ENCODE results near the gene DCAF5.

DCAF5 gene

GRCh38 chr14:69107407-69108003 is 45.4 kb downstream of the DCAF5 start:
- H3K79me2 ChIP-seq (ENCODE audit: low read length), result no peaks in the 10 kb centered on the region
- peaks cover 9% of the 10 kb centered on the region for H4K20me1 ChIP-seq (ENCODE audit: insufficient read depth, low read length)
- H3K4me2 ChIP-seq (ENCODE audit: low read length), result no peak overlapping the region
- H3K27me3 ChIP-seq (ENCODE audit: low read depth, low read length), result no peaks in the 10 kb centered on the region
- H3K36me3 ChIP-seq (replicated peaks; ENCODE audit: low read depth, low read length), result peaks cover 7% of the 10 kb centered on the region
- no peak overlapping the region for H3K4me3 ChIP-seq (ENCODE audit: low read length)
- no peaks in the 10 kb centered on the region for H3K9me3 ChIP-seq (ENCODE audit: insufficient read depth, low read length)
- no peak for TF ChIP-seq EZH2phosphoT487 (IDR thresholded peaks at IDR 0.05; ENCODE audit: low read depth)
- TF ChIP-seq, protein P1, sequence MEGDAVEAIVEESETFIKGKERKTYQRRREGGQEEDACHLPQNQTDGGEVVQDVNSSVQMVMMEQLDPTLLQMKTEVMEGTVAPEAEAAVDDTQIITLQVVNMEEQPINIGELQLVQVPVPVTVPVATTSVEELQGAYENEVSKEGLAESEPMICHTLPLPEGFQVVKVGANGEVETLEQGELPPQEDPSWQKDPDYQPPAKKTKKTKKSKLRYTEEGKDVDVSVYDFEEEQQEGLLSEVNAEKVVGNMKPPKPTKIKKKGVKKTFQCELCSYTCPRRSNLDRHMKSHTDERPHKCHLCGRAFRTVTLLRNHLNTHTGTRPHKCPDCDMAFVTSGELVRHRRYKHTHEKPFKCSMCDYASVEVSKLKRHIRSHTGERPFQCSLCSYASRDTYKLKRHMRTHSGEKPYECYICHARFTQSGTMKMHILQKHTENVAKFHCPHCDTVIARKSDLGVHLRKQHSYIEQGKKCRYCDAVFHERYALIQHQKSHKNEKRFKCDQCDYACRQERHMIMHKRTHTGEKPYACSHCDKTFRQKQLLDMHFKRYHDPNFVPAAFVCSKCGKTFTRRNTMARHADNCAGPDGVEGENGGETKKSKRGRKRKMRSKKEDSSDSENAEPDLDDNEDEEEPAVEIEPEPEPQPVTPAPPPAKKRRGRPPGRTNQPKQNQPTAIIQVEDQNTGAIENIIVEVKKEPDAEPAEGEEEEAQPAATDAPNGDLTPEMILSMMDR (IDR thresholded peaks at IDR 0.05; ENCODE audit: low read depth, low read length), result peak; percentile 72
- no peak overlapping the region for H2AFZ ChIP-seq (ENCODE audit: low read depth, low read length)
- H3K4me1 ChIP-seq (ENCODE audit: low read length), result no peaks in the 10 kb centered on the region
- no peak overlapping the region for H3K9ac ChIP-seq (ENCODE audit: low read length)
- no peak overlapping the region for H3K27ac ChIP-seq (ENCODE audit: low read length)

- Histone ChIP-seq H3K4me2 (ENCODE audit: low read length) (no peak overlapping the region), H4K20me1 (ENCODE audit: insufficient read depth, low read length) (peaks cover 9% of the 10 kb centered on the region), H3K4me3 (ENCODE audit: low read length) (no peak overlapping the region), H3K4me1 (ENCODE audit: low read length) (no peaks in the 10 kb centered on the region), H3K9me3 (ENCODE audit: insufficient read depth, low read length) (no peaks in the 10 kb centered on the region), H3K79me2 (ENCODE audit: low read length) (no peaks in the 10 kb centered on the region), H3K36me3 (replicated peaks; ENCODE audit: low read depth, low read length) (peaks cover 7% of the 10 kb centered on the region), H3K27ac (ENCODE audit: low read length) (no peak overlapping the region), H3K9ac (ENCODE audit: low read length) (no peak overlapping the region), H2AFZ (ENCODE audit: low read depth, low read length) (no peak overlapping the region), H3K27me3 (ENCODE audit: low read depth, low read length) (no peaks in the 10 kb centered on the region)
- TF ChIP-seq, protein P1 (IDR thresholded peaks at IDR 0.05; ENCODE audit: low read depth, low read length), result no peak
- TF ChIP-seq EZH2phosphoT487 (IDR thresholded peaks at IDR 0.05; ENCODE audit: low read depth), result no peak
Measured at GRCh38 chr14:69106451-69106850, 46.5 kb downstream of the DCAF5 start.

DNA sequence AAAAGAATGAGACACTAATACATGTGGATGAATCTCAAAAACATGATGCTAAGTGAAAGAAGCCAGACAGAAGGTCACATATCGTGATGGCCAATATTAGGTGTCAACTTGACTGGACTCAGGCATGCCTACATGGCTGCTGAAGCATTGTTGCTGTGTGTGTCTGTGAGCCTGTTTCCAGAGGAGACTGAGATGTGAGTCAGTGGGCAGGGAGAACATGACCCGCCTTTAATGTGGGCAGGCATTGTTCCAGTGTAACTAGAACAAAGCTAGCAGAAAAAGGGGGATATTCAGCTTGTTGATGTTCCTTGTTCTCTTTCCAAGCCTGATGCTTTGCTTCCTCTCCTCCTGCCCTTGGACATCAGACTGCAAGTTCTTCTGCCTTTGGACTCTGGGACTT is 47.6 kb downstream of the DCAF5 start:
- Histone ChIP-seq H3K9ac (ENCODE audit: low read length) (no peak overlapping the region), H2AFZ (ENCODE audit: low read depth, low read length) (no peak overlapping the region), H3K36me3 (replicated peaks; ENCODE audit: low read depth, low read length) (peaks cover 7% of the 10 kb centered on the region), H3K27ac (ENCODE audit: low read length) (no peak overlapping the region), H3K4me2 (ENCODE audit: low read length) (no peak overlapping the region), H3K79me2 (ENCODE audit: low read length) (no peaks in the 10 kb centered on the region), H3K4me3 (ENCODE audit: low read length) (no peak overlapping the region), H4K20me1 (ENCODE audit: insufficient read depth, low read length) (peaks cover 9% of the 10 kb centered on the region), H3K9me3 (ENCODE audit: insufficient read depth, low read length) (no peaks in the 10 kb centered on the region), H3K4me1 (ENCODE audit: low read length) (no peaks in the 10 kb centered on the region), H3K27me3 (ENCODE audit: low read depth, low read length) (no peaks in the 10 kb centered on the region)
- TF ChIP-seq, protein P1 (IDR thresholded peaks at IDR 0.05; ENCODE audit: low read depth, low read length), result no peak
- no peak for TF ChIP-seq EZH2phosphoT487 (IDR thresholded peaks at IDR 0.05; ENCODE audit: low read depth)

DNA sequence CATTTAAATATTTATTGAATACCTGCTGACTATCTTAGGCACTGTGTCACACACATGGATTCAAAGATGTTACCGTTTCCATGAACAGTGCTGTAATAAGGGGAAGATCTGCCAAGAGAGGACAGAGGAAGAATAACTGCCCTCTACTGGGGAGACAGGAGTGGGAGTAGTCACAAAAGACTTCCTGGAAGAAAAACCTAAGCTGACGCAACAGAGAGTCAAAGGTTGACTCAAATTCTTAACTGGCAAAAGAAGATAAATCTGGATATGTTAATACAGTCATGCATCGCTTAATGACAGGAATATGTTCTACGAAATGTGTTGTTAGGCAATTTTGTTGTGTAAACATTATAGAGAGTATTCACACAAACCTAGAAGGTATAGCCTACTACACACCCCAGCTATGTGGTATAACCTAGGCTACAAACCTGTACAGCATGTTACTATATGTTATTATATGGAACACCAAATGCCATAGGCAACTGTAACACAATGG is 51.5 kb downstream of the DCAF5 start:
- no peaks in the 10 kb centered on the region; the same call in 1 of the 2 replicates for H4K20me1 ChIP-seq (ENCODE audit: insufficient read depth, low read length)
- no peak for TF ChIP-seq EZH2phosphoT487 (IDR thresholded peaks at IDR 0.05; ENCODE audit: low read depth)
- TF ChIP-seq, protein P1 (IDR thresholded peaks at IDR 0.05; ENCODE audit: low read depth, low read length), result peak; percentile 56
- H3K79me2 ChIP-seq (ENCODE audit: low read length), result no peaks in the 10 kb centered on the region
- H3K36me3 ChIP-seq (replicated peaks; ENCODE audit: low read depth, low read length), result peaks cover 7% of the 10 kb centered on the region
- no peak overlapping the region for H2AFZ ChIP-seq (ENCODE audit: low read depth, low read length)
- no peak overlapping the region for H3K9ac ChIP-seq (ENCODE audit: low read length)
- no peaks in the 10 kb centered on the region for H3K27me3 ChIP-seq (ENCODE audit: low read depth, low read length)
- no peaks in the 10 kb centered on the region for H3K9me3 ChIP-seq (ENCODE audit: insufficient read depth, low read length)
- no peak overlapping the region for H3K4me2 ChIP-seq (ENCODE audit: low read length)
- no peak overlapping the region for H3K27ac ChIP-seq (ENCODE audit: low read length)
- no peaks in the 10 kb centered on the region for H3K4me1 ChIP-seq (ENCODE audit: low read length)
- H3K4me3 ChIP-seq (ENCODE audit: low read length), result no peak overlapping the region
